Midbrain (tissue), 1 donor: Measurements from ENCODE around the gene DGCR6L.
"Not testable (repeated sequence)": the region's sequence is repeated elsewhere in the genome, so short reads cannot be mapped to it uniquely, and the experiment has no call there.

Source experiments
- DNase-seq: peaks from one replicate; lab custom pipeline; 2025; lab: John Stamatoyannopoulos, UW

Gene DGCR6L

GRCh38 chr22:20325996-20326395 lies 6.1 kb upstream of the DGCR6L start:
- not testable (repeated sequence) for DNase-seq

- no peak for DNase-seq
Measured at GRCh38 chr22:20324139-20324516, 4.3 kb upstream of the DGCR6L start.

DNA sequence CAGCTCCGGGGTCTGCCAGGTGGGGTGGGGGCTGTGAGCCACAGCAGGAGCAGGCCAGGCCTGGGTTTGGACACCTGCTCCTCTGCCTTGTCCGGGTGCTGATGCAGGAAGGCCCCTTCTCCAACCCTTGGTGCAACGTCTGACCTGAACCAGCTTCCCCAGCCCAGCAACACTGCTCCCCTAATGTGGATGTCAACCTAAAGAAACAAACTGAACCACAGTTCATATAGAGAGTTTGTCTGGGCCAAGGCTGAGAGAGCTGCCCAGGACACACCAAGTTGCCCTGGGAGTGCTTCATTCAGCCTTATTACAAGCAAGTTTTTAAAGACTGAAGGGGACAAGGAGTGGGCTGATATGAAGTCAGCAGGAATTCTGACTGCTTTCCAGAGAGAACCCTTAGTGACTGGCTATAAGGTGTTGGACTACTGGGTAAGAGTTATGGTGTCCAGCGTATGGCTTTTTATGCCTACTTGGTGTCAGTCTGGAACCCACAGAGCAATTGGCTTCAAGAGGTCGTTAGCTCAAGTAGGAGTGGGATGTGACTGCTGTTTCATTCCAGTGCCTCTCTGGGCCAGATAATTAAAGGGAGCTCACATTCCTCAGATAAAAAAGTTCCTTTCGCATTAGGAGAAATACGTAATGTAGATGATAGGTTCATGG lies 1.8 kb upstream of the DGCR6L start:
- DNase-seq = not testable (repeated sequence)

DNA sequence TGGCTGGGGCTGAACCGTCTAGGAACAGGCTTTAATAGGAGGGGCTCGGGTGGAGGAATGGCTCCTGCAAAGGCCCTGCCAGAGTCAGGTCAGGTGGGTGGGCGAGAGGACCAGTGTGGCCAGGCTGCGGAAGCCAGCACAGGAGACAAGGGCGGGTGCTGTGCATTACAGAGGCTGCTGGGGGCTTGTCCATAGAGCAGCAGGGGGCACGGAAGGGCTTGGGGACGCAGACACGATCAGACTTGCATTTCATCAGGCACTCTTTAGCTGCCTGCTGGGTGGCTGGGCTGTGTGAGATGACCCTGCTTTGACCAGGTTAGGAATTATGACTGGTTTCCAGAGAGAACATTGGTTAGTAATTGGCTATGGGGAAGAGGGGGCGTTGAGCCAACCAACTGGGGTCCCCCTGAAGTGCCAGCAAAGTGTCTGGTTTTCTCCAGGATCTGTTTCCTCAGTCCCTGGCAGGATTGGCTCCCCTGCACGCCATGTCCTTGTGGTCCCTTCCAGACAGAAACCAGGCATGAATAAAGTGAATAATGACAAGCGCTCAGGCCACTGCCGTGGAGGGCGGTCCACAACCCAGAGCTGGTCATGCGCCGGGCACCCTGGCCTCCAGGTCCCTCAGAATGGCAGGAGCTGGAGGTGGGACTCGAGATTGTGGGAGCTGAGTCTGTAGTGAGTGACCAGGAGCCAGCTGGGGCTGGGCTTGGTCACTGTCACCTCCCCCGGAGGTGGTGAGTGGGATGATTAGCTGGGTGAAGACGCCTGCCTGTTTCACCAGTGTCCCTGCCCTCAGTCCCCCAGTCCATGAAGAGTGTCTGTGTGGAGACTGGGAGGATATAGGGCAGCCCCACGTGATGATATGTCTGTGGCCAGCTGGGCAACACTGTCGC lies 1.0 kb upstream of the DGCR6L start:
- DNase-seq = not testable (repeated sequence)

GRCh38 chr22:20319041-20319744 lies 667 bp downstream of the DGCR6L start:
- DNase-seq = no peak

- not testable (repeated sequence) for DNase-seq
Measured at GRCh38 chr22:20318043-20318688, 1.7 kb downstream of the DGCR6L start.

- DNase-seq = not testable (repeated sequence)
Measured at GRCh38 chr22:20317402-20318042, 2.3 kb downstream of the DGCR6L start.

- DNase-seq = no peak
Measured at GRCh38 chr22:20316844-20317401, 2.9 kb downstream of the DGCR6L start.

GRCh38 chr22:20316217-20316843 lies 3.5 kb downstream of the DGCR6L start:
- no peak for DNase-seq

GRCh38 chr22:20315337-20316216 lies 4.3 kb downstream of the DGCR6L start:
- DNase-seq = no peak

GRCh38 chr22:20314741-20315336 lies 5.0 kb downstream of the DGCR6L start:
- DNase-seq = not testable (repeated sequence)

GRCh38 chr22:20314206-20314605 lies 5.7 kb downstream of the DGCR6L start:
- not testable (repeated sequence) for DNase-seq

- not testable (repeated sequence) for DNase-seq
Measured at GRCh38 chr22:20313306-20314077, 6.4 kb downstream of the DGCR6L start.

DNA sequence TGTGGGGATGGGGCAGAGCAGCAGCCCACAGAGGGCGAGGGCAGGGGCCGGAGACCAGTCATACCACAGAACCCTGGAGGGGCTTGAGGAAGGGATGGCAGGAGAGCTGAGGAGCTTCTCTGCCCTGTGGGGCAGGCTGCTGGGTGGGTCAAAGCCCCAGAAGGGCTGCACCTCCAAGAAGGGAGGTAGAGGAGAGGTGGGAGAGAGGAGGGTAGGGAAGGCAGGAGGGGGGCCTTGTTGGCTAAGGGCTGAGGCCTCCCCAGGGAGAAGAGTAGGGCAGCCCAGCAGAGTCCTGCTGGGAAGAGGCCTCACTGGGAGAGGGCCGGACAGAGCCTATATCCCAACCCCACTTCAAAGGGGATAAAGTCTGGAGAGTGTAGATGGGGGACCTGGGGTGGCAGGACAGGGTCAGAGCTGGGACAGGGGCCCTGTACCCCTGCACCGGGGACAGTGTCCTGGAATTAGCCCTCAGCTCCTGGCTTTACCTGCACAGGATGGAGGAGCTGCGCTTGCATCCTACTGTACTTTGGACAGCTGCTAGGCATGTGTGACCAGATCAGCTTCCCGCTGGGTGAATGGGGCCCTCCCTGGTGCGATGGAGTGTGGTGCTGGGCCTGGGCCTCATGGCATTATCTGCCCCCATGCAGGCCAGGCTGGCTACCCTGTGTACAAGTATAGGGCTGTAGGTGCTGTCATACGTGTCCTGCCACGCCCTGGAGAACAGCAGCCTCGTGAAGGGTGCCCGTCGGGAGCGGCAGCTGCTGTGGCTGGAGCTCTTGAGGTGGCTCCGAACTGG lies 7.3 kb downstream of the DGCR6L start:
- DNase-seq = no peak

DNA sequence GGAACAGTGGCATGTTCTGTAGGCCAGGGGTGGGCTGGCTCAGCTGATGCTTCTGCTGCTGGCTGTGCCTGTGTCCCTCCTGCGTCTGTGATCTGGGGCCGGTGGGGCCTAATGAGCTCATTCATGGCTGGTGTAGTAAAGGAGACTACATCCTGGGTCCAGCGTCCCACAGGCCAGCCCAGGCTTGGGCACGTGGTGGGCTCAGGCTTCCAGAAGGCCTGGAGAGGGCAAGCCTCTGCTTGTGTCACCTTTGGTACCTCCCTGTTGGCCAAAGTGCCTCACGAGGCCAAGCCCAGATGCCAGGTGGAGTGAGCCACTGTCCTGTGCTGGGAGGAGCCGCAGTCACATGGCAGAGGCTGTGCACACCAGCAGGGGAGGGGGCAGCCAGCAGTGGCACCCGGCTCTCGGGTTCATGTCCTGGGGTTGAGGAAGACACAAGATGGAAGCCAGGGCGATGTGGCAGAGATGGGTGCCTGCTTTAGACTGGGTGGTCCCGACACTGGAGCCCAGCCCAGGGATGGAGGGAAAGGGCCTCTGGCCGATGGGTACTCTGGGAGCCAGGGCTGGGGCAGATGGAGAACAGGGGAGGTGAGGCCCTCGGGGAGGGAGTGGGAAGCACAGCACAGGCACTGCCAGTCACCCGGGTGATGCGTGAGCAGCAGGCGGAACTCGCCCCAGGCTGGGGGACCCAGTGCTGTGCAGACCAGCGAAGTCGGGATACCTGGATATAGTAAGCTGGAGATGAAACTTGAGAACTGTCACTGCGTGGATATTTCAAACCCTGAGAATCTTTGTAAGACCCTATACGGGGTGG lies 8.4 kb downstream of the DGCR6L start:
- DNase-seq = not testable (repeated sequence)

DNA sequence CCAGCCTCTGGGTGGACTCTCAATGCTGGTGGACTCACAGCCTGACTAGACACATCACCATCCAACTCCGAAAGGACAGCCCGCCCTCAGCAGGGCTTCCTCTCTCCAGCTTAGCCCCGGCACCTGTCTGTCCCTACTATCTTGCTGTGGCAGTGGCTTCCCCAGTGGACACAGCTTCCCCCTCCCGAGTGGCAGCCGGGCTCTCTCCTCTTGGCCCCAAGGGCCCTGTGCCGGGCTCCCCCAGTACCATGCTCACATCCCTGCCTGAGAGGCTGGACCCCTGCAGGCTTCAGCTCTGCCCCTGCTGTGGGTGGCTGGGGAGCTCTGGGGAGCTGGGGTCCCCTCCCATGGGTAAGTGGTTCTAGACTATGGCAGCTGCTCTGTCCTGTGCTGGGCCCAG lies 9.1 kb downstream of the DGCR6L start:
- not testable (repeated sequence) for DNase-seq

DNA sequence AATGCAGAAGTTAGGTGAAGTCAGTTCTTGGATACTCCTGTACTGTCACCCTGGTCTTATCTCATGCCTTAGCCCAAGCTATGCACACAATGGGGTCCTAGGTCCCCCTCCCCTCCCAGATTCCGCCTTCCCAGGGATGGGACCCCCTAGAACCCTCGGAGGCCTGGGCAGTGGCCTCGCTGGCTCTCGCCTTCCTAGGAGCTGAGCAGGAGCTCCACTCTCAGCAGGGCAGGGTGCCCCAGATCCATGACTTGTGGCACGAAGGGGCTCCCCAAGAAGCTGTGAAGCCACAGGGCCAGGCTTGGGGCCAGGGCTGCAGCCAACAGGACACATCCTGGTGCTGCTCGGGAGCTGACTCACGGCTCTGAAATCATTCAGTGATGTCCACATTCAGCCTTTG lies 9.7 kb downstream of the DGCR6L start:
- DNase-seq = not testable (repeated sequence)
